PC-3 (cell line): Measurements from ENCODE around the gene PASK. TPM values are rescaled to one million over a fixed set of nuclear protein-coding genes. Genes with fewer than 3 reads are reported as not detected.

Source experiments
- ATAC-seq: fragments of 200-7000 bp; cut with Tn5 transposase; 2 replicates; pipeline ENCODE4 v1.9.1; 2020; ENCODE audit warnings: mild to moderate bottlenecking, moderate library complexity
- BruUV-seq: library from RNA; stranded (reverse); fragments of 400-500 nt; replicated peaks from 2 replicates; lab custom pipeline; 2021; lab: Mats Ljungman, UMichigan
- CTCF ChIA-PET: fragments of 300-600 bp; sonication (Branson Sonifier 250); formaldehyde crosslinking; loops from one replicate; lab custom pipeline; 2022; ENCODE audit warnings: antibody characterized with exemption; lab: Charles Lee
- POLR2A ChIA-PET: fragments of 300-600 bp; sonication (Branson Sonifier 250); formaldehyde crosslinking; loops from one replicate; lab custom pipeline; 2022; ENCODE audit warnings: antibody characterized with exemption; ENCODE audit not compliant: unreplicated experiment; lab: Charles Lee
- DNase-seq: peaks from one replicate; pipeline ENCODE4 v3.0.0-alpha.2; 2015
- H2AFZ ChIP-seq: fragments of 300-600 bp; sonication (generic); 2 replicates; pipeline ENCODE4 v1.6.0; 2016; ENCODE audit warnings: antibody characterized with exemption, low read length
- H3F3A ChIP-seq: fragments of 300-600 bp; sonication (generic); one replicate; pipeline ENCODE4 v1.6.0; 2017; ENCODE audit warnings: antibody characterized with exemption, low read length, control low read depth, mild to moderate bottlenecking; ENCODE audit not compliant: unreplicated experiment
- H3K27ac ChIP-seq: fragments of 300-600 bp; sonication (generic); 2 replicates; pipeline ENCODE4 v1.5.1; 2016; ENCODE audit warnings: mild to moderate bottlenecking, low read length
- H3K27me3 ChIP-seq: fragments of 300-600 bp; sonication (generic); 2 replicates; pipeline ENCODE4 v1.6.1; 2016; ENCODE audit warnings: low read length, mixed read lengths
- H3K36me3 ChIP-seq: fragments of 300-600 bp; sonication (generic); 2 replicates; pipeline ENCODE4 v1.6.1; 2016; ENCODE audit warnings: low read depth, mixed run types, low read length, mixed read lengths
- H3K4me1 ChIP-seq: fragments of 300-600 bp; sonication (generic); 2 replicates; pipeline ENCODE4 v1.5.1; 2016; ENCODE audit warnings: low read length; ENCODE audit not compliant: insufficient read depth
- H3K4me2 ChIP-seq: fragments of 300-600 bp; sonication (generic); 2 replicates; pipeline ENCODE4 v1.6.0; 2016; ENCODE audit warnings: low read length
- H3K4me3 ChIP-seq: fragments of 300-600 bp; sonication (generic); 2 replicates; pipeline ENCODE4 v1.5.1; 2016; ENCODE audit warnings: mild to moderate bottlenecking, low read length, mixed read lengths
- H3K79me2 ChIP-seq: fragments of 300-600 bp; sonication (generic); 2 replicates; pipeline ENCODE4 v1.6.1; 2017; ENCODE audit warnings: low read length, mixed read lengths
- H3K9ac ChIP-seq: fragments of 300-600 bp; sonication (generic); 2 replicates; pipeline ENCODE4 v1.6.0; 2016; ENCODE audit warnings: mild to moderate bottlenecking, low read length
- H3K9me2 ChIP-seq: fragments of 300-600 bp; sonication (generic); replicated peaks from 2 replicates; pipeline ENCODE4 v1.6.1; 2016; ENCODE audit warnings: mixed run types, low read length, mixed read lengths
- H3K9me3 ChIP-seq: fragments of 300-600 bp; sonication (generic); 2 replicates; pipeline ENCODE4 v1.6.1; 2016; ENCODE audit warnings: low read length, mixed read lengths
- H4K20me1 ChIP-seq: fragments of 300-600 bp; sonication (generic); 2 replicates; pipeline ENCODE4 v1.6.1; 2016; ENCODE audit warnings: low read length, mixed read lengths
- CTCF ChIP-seq: fragments of 300-600 bp; sonication (generic); conservative IDR thresholded peaks from 2 replicates; pipeline ENCODE4 v1.5.1; 2017; ENCODE audit warnings: antibody characterized with exemption, low read depth, mild to moderate bottlenecking, low read length
- EZH2 ChIP-seq: fragments of 300-600 bp; sonication (generic); IDR thresholded peaks from one replicate; pipeline ENCODE4 v1.6.1; 2017; ENCODE audit warnings: antibody characterized with exemption, mild to moderate bottlenecking, low read length; ENCODE audit not compliant: unreplicated experiment
- EZH2phosphoT487 ChIP-seq: fragments of 300-600 bp; sonication (generic); IDR thresholded peaks from 2 replicates; pipeline ENCODE4 v1.6.1; 2018; ENCODE audit warnings: mild to moderate bottlenecking, antibody characterized with exemption, low read length, borderline replicate concordance
- intact Hi-C: fragments of 100-400 bp; cut with micrococcal nuclease; formaldehyde crosslinking; loops from 2 replicates; pipeline ENCODE4 v1.9.0; 2023
- total RNA-seq: library from RNA; depleted of rRNA; stranded (reverse); fragments of >200 nt; gene quantifications from 2 replicates; pipeline ENCODE4 v1.2.3, GENCODE V29; 2014

The PASK gene
- total RNA-seq, 1 experiment from 2014 or later = 4.1 TPM

GRCh38 chr2:241128266-241128665, 21.0 kb downstream of the PASK start:
- intact Hi-C loops = no loop called here
- ATAC-seq = no peak
- H3K9me2 ChIP-seq = no peaks in the 10 kb centered on the region
- no peak overlapping the region for H3K4me3 ChIP-seq
- H3K36me3 ChIP-seq = no peaks in the 10 kb centered on the region
- H3K4me1 ChIP-seq = no peaks in the 10 kb centered on the region
- H3K27ac ChIP-seq = no peak overlapping the region
- H2AFZ ChIP-seq = no peak overlapping the region
- H3K9ac ChIP-seq = no peak overlapping the region
- TF ChIP-seq EZH2 = no peak
- no peaks in the 10 kb centered on the region for H3K27me3 ChIP-seq
- POLR2A ChIA-PET = no interaction called here
- H3K79me2 ChIP-seq = no peaks in the 10 kb centered on the region
- BruUV-seq = no TSS peak
- no peaks in the 10 kb centered on the region for H3F3A ChIP-seq
- H3K9me3 ChIP-seq = no peaks in the 10 kb centered on the region
- DNase-seq = no peak
- CTCF ChIA-PET = no interaction called here
- no peak overlapping the region for H3K4me2 ChIP-seq
- H4K20me1 ChIP-seq = no peaks in the 10 kb centered on the region

GRCh38 chr2:241126771-241127202, 22.5 kb downstream of the PASK start:
- no peaks in the 10 kb centered on the region for H4K20me1 ChIP-seq
- no peaks in the 10 kb centered on the region for H3K9me3 ChIP-seq
- POLR2A ChIA-PET = no interaction called here
- no peak for DNase-seq
- no peaks in the 10 kb centered on the region for H3K79me2 ChIP-seq
- intact Hi-C loops = no loop called here
- ATAC-seq = no peak
- no TSS peak for BruUV-seq
- H3F3A ChIP-seq = no peaks in the 10 kb centered on the region
- no peak overlapping the region for H3K9ac ChIP-seq
- H3K27ac ChIP-seq = no peak overlapping the region
- H3K36me3 ChIP-seq = no peaks in the 10 kb centered on the region
- TF ChIP-seq CTCF = no peak
- no peak for TF ChIP-seq EZH2phosphoT487
- no peak for TF ChIP-seq EZH2
- H3K9me2 ChIP-seq = no peaks in the 10 kb centered on the region
- no peak overlapping the region for H3K4me3 ChIP-seq
- H3K4me1 ChIP-seq = no peaks in the 10 kb centered on the region
- H2AFZ ChIP-seq = no peak overlapping the region
- no peak overlapping the region for H3K4me2 ChIP-seq
- CTCF ChIA-PET = no interaction called here
- H3K27me3 ChIP-seq = no peaks in the 10 kb centered on the region

- CTCF ChIA-PET = no interaction called here
- ATAC-seq = no peak
- intact Hi-C loops = no loop called here
These were observed 23.1 kb downstream of the PASK start for GRCh38 chr2:241126201-241126611.

More at GRCh38 chr2:241126201-241126611, 23.1 kb downstream of the PASK start:
- no peaks in the 10 kb centered on the region for H3K4me1 ChIP-seq
- H3K79me2 ChIP-seq = no peaks in the 10 kb centered on the region
- H2AFZ ChIP-seq = no peak overlapping the region
- no peaks in the 10 kb centered on the region for H3K9me3 ChIP-seq
- no TSS peak for BruUV-seq
- POLR2A ChIA-PET = no interaction called here
- no peak for DNase-seq
- no peaks in the 10 kb centered on the region for H3K36me3 ChIP-seq
- no peaks in the 10 kb centered on the region for H4K20me1 ChIP-seq
- no peaks in the 10 kb centered on the region for H3K9me2 ChIP-seq
- no peak overlapping the region for H3K27ac ChIP-seq
- H3K4me3 ChIP-seq = no peak overlapping the region
- H3F3A ChIP-seq = no peaks in the 10 kb centered on the region
- no peak overlapping the region for H3K9ac ChIP-seq
- no peak overlapping the region for H3K4me2 ChIP-seq
- H3K27me3 ChIP-seq = no peaks in the 10 kb centered on the region
- TF ChIP-seq CTCF (no peak), EZH2 (no peak), EZH2phosphoT487 (no peak)
